Subcutaneous abdominal adipose tissue (tissue), 5 donors: ENCODE data around the gene PGAP6.
A peak's percentile ranks its signal among the peaks of the same experiment; 100 is the strongest.
"Not testable (repeated sequence)": the region's sequence is repeated elsewhere in the genome, so short reads cannot be mapped to it uniquely, and the experiment has no call there.

Experiments
- H3K27ac ChIP-seq: one replicate; pipeline ENCODE4 v1.7.0; 2013; ENCODE audit warnings: low read depth, mild to moderate bottlenecking, inconsistent platforms, low read length, moderate library complexity
- H3K27me3 ChIP-seq, 5 donors: one replicate each; pipeline ENCODE4 v1.7.0; 2013; ENCODE audit warnings: low read length in 5 of 5, inconsistent platforms in 1 of 5; ENCODE audit not compliant: control insufficient read depth in 5 of 5, insufficient read depth in 4 of 5
- H3K36me3 ChIP-seq, 5 donors: one replicate each; pipeline ENCODE4 v1.7.0; 2013; ENCODE audit warnings: low read length in 5 of 5; ENCODE audit not compliant: control insufficient read depth in 5 of 5, insufficient read depth in 5 of 5
- H3K4me1 ChIP-seq, 5 donors: one replicate each; pipeline ENCODE4 v1.7.0; 2013; ENCODE audit warnings: low read length in 5 of 5, mild to moderate bottlenecking in 3 of 5, moderate library complexity in 1 of 5; ENCODE audit not compliant: control insufficient read depth in 5 of 5, insufficient read depth in 5 of 5
- H3K4me3 ChIP-seq, 5 donors: one replicate each; pipeline ENCODE4 v1.7.0; 2013; ENCODE audit warnings: low read length in 5 of 5, low read depth in 1 of 5
- H3K9ac ChIP-seq, 5 donors: one replicate each; pipeline ENCODE4 v1.7.0; 2013; ENCODE audit warnings: low read length in 5 of 5, mild to moderate bottlenecking in 4 of 5, moderate library complexity in 3 of 5
- H3K9me3 ChIP-seq, 5 donors: one replicate each; pipeline ENCODE4 v1.7.0; 2013; ENCODE audit warnings: low read length in 5 of 5; ENCODE audit not compliant: control insufficient read depth in 5 of 5
- donor health status: healthy.
- donor health status: healthy.
- donor health status: healthy.
- donor health status: healthy.
- donor health status: healthy.

PGAP6 gene

DNA sequence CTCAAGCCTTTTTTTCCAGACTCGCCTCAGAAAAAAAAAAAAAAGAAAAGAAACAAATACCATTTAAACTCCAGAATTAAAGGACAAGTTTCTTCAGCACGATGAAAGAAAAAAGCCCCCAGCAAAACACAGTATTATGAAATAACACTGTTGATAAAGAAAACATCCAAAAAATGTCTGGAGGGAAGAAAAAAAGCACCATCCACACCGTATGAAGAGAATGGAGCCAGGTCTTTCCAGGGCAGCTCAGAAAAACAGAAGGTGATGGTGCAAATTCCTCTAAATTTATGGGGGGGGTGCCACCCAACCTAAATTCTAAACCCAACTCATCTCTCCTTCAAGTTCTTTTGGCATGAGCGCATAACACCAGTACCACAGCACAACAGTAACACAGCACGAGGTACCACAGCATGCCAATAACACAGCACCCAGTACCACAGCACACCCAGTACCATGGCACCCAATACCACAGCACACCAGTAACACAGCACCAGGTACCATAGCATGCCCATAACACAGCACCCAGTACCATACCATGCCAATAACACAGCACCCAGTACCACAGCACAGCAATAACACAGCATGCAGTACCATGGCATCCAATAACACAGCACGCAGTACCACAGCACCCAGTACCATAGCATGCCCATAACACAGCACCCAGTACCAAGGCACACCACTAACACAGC lies 48.2 kb downstream of the PGAP6 start:
- H3K9me3 ChIP-seq: no peaks in the 10 kb centered on the region
- no peak overlapping the region for H3K27ac ChIP-seq
- H3K36me3 ChIP-seq: no peaks in the 10 kb centered on the region
- peaks cover 0 to 16% (median 8%) of the 10 kb centered on the region in 5 donors for H3K4me1 ChIP-seq
- H3K9ac ChIP-seq: no peak overlapping the region
- no peak overlapping the region for H3K4me3 ChIP-seq
- no peaks in the 10 kb centered on the region for H3K27me3 ChIP-seq

DNA sequence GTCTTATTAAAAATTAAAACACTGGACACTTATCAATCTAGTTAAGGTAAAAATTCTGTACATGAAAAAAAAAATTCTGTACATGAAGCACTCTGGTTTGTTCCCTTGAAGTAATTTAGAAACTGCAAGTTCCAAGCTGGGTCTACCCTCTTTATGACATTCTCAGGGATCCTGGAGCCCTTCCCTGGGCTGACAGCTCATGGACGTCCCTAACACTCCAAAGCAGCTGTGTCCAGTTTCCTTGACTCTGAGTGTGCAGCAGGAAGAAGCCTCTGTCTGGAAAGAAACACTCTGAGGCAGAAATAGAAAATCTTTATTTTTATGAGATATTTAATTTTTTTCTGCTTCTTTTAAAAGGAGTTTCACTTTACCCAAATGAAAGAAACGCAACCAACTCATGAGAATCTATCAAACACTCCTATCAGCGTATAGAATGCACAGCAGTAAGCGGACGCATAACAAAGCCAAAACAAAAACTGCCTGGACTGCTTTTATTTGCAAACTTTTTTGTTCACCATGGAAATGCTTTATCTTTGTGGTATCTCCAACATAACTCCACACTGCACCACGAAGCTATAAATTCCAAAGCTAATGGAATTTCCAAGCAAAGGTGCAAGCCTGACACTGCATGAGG lies 50.5 kb downstream of the PGAP6 start:
- not testable (repeated sequence) for H3K4me3 ChIP-seq, H3K27ac ChIP-seq, H3K27me3 ChIP-seq, H3K36me3 ChIP-seq, H3K9me3 ChIP-seq, H3K9ac ChIP-seq
- H3K4me1 ChIP-seq: peaks cover 0 to 27% (median 21%) of the 10 kb centered on the region in 5 donors

DNA sequence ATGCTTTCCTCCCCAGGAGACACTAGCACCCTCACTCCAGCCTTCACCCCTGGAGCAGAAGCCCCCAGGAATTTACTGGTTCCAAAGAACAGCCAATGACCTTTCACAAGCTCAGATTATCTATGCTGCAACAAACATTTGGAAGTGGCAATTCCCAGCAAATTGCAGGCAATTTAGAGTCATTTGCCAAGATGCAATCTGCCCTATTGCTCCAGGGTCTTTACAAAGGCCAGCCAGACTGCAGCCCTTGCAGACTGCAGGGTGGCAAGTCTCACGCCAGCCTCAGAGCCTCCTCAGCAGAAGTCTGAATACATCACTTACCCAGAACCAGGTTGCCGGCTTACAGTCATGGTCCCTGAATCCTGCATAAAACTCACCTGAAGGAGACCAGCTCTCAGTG lies 51.0 kb downstream of the PGAP6 start:
- H3K9me3 ChIP-seq: no peaks in the 10 kb centered on the region
- H3K27ac ChIP-seq: no peak overlapping the region
- no peaks in the 10 kb centered on the region for H3K36me3 ChIP-seq
- no peak overlapping the region for H3K4me3 ChIP-seq
- H3K27me3 ChIP-seq: no peaks in the 10 kb centered on the region
- H3K9ac ChIP-seq: peak overlapping the region in 1 of 5 donors; percentile 12
- H3K4me1 ChIP-seq: peaks cover 0 to 27% (median 21%) of the 10 kb centered on the region in 5 donors

DNA sequence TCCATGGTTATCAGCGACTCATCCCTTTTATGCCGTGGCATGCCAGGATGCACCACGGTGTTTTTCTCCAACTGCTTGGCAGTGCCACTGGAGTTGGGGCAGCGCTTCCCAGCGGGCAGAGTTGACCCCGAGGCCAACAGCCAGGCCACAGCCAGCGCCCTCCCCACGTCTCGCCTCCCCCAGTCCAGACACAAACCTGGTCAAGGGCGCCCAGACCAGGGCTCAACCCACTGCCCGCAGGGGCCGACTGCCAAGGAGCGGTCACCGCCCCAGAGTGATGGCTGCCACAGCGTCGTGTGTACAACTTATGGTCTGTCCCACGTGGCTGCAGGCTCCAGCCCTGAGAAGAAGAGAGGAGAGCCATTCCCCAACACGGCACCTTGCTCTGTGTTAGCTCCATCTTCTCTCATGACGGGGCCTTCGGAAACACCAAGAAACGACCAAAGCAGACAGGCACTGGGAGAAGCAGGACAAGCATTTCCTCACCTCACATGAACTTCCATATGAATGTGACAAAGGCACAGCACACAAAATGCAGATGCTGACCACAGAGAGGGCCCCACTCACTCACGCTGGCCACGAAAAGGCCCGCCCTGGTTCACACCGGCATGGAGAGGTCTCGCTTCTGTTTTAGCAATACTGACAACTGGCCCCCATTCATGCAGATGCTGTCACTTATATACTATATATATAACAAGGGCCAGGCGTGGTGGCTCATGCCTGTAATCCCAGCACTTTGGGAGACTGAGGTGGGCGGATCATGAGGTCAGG lies 56.2 kb downstream of the PGAP6 start:
- no peaks in the 10 kb centered on the region for H3K9me3 ChIP-seq
- H3K27me3 ChIP-seq: no peaks in the 10 kb centered on the region
- no peak overlapping the region for H3K9ac ChIP-seq
- peaks cover 0 to 8% (median 3%) of the 10 kb centered on the region in 5 donors for H3K36me3 ChIP-seq
- H3K4me3 ChIP-seq: peak overlapping the region in 2 of 5 donors; percentile 35 to 49
- peaks cover 0 to 34% (median 23%) of the 10 kb centered on the region in 5 donors for H3K4me1 ChIP-seq
- no peak overlapping the region for H3K27ac ChIP-seq

DNA sequence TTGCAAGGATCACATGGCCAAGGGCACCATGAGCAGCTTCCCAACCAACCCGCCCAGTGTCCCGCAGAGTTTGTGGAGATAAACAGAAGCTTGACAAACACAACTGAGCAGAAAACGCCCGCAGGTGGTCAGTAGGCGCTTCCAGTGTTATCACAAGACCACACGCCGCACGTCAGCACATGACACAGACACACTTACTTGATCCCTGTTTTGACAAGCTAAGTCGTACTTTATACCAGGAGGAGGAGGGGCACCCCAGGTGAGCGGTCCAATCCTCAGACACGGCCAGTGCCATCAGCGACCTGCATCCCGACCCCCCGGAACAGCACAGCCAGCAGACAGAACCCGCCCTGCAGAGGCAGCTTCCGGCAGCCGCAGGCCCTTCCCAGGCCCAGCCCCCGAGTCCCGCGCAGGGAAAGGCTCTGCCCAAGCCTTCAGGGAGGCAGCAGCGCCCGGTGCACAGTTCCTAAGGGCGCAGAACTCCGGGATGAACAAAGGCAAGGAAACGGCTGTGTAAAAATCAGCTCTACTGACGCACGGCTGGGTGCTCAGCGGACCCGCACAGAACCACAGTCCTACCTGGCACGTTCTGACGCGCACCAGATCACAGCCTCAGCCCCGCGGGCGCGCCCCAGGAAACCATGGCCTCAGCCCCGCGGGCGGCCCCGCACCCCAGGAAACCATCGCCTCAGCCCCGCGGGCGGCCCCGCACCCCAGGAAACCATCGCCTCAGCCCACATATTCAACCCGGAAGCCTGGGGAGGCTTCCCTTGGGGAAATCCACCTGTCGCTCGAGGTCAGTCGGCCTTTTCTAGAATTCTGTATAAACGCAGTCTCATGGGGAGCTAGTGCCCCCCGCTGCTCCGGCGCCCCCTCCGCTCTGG lies 57.1 kb downstream of the PGAP6 start:
- Histone ChIP-seq H3K9me3 (no peaks in the 10 kb centered on the region), H3K27me3 (no peaks in the 10 kb centered on the region), H3K36me3 (peaks cover 0 to 8% (median 3%) of the 10 kb centered on the region in 5 donors), H3K27ac (no peak overlapping the region), H3K4me1 (peaks cover 0 to 30% (median 19%) of the 10 kb centered on the region in 5 donors), H3K9ac (peak overlapping the region in 1 of 5 donors; percentile 32), H3K4me3 (peak overlapping the region in 2 of 5 donors; percentile 35 to 49)

DNA sequence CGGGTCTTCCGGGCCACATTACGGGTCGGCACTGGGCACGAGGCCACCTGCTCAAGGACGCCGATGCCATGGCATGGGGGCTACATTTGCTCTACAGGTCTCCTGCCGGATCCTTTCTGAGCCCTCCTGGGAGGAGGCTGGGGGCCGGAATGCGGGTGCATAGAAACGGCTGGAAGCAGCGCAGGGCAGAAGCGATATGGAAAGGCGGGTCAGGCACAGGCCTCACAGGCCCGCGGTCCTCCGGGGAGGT lies 57.7 kb downstream of the PGAP6 start:
- Histone ChIP-seq H3K27me3 (no peaks in the 10 kb centered on the region), H3K4me3 (no peak overlapping the region), H3K4me1 (peaks cover 0 to 30% (median 19%) of the 10 kb centered on the region in 5 donors), H3K27ac (no peak overlapping the region), H3K36me3 (peaks cover 0 to 13% (median 8%) of the 10 kb centered on the region in 5 donors), H3K9ac (no peak overlapping the region), H3K9me3 (no peaks in the 10 kb centered on the region)

DNA sequence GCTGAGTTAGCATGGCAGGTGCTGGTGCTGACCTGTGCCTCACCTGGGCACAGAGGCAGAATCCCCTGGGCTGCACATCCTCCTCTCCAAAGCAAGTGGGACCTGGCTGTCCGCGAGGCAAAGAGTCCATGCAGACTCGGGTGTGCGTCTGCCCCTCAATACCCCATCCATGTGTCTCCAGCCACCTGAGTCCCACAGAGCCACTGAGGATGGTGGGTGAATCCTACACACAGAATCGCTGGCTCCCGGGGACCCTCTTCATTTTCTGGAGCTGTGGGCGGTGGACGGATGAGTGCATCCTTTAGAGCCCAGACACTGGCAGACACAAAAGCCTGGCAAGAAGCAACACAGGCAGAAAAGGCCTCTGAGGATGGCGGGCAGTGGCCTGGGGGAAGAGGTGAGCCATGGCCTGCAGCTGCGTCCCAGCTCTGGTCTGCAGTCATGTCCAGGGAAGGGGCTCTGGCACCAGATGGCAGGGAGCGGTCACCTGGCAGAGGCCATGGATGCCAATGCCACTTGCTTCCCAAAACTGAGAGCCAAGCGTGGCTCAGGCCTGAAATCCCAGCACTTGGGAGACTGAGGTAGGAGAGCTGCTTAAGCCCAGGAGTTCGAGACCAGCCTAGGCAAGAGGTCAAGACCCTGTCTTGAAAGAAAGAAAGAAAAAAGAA lies 59.2 kb downstream of the PGAP6 start:
- Histone ChIP-seq H3K9me3 (no peaks in the 10 kb centered on the region), H3K4me1 (peaks cover 0 to 25% (median 13%) of the 10 kb centered on the region in 5 donors), H3K4me3 (no peak overlapping the region), H3K27me3 (no peaks in the 10 kb centered on the region), H3K27ac (no peak overlapping the region), H3K36me3 (peaks cover 0 to 22% (median 20%) of the 10 kb centered on the region in 5 donors), H3K9ac (no peak overlapping the region)

DNA sequence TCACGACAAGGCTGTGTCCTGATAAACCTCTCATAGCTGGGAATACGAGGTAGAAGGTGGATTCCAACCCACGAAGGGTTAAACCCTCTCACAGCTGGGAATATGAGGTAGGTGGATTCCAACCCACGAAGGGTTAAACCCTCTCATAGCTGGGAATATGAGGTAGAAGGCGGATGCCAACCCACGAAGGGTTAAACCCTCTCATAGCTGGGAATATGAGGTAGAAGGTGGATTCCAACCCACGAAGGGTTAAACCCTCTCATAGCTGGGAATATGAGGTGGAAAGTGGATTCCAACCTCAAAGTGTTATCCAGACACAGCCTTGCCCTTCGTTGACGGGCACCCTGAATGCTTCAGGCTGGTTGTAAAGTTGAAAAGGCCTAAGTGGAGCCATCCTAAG lies 60.2 kb downstream of the PGAP6 start:
- H3K36me3 ChIP-seq: peaks cover 0 to 24% (median 23%) of the 10 kb centered on the region in 5 donors
- no peak overlapping the region for H3K27ac ChIP-seq
- no peak overlapping the region for H3K4me3 ChIP-seq
- H3K9me3 ChIP-seq: no peaks in the 10 kb centered on the region
- H3K4me1 ChIP-seq: peaks cover 0 to 18% (median 7%) of the 10 kb centered on the region in 5 donors
- H3K9ac ChIP-seq: no peak overlapping the region
- H3K27me3 ChIP-seq: no peaks in the 10 kb centered on the region
